SKM-1 (cell line): ENCODE measurements around the gene GPATCH4.
"Not testable (repeated sequence)": the region's sequence is repeated elsewhere in the genome, so short reads cannot be mapped to it uniquely, and the experiment has no call there.

Experiments
- DNase-seq: peaks from one replicate; lab custom pipeline; 2025; ENCODE audit not compliant: unreplicated experiment; lab: John Stamatoyannopoulos, UW

GPATCH4 gene

GRCh38 chr1:156601122-156601830 is at the start of gene GPATCH4:
Gene GPATCH4, minus strand, starts transcription at chr1:156601479.
- peak; percentile 69 for DNase-seq

DNA sequence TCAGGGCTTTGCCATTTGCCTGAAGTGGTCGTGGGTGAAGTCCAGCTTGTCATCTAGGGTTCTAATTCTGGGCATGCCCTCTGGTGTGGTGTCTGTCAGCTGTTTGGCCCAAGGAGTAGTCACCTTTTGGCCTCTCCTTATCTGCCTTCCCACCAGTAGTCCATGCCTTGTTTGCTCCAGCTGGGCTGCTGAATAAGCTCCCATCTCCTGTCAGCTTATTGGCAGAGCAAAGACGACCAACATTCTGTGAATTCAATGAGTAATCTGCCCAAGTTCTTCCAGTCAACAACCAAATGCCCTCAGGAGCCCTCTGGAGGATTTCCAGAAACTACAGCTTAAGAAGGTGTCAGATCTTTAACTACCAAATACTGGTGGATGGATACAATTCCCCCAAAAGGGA is 47.7 kb upstream of the GPATCH4 start:
- no peak for DNase-seq

DNA sequence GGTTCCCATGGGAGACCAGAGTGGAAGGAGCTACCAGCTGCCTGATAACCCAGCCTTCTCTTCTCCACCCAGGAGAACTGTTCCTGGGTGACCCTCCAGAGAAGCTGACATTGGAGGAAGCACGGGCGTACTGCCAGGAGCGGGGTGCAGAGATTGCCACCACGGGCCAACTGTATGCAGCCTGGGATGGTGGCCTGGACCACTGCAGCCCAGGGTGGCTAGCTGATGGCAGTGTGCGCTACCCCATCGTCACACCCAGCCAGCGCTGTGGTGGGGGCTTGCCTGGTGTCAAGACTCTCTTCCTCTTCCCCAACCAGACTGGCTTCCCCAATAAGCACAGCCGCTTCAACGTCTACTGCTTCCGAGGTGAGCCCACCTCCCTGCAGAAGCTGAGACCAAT is 47.2 kb upstream of the GPATCH4 start:
- DNase-seq = no peak

DNA sequence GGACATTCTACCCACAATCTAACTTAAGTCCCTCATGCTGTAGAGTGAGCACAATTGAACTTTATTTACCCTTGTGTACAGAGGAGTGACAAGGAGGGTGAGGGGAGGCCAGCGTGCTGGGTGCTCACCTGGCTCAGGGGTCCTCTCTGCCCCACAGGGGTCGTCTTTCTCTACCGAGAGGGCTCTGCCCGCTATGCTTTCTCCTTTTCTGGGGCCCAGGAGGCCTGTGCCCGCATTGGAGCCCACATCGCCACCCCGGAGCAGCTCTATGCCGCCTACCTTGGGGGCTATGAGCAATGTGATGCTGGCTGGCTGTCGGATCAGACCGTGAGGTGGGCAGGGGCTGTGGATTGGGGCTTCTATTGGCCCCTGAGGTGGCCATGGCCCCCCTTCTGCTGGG is 46.1 kb upstream of the GPATCH4 start:
- no peak for DNase-seq

GRCh38 chr1:156646738-156647211 is 45.5 kb upstream of the GPATCH4 start:
- DNase-seq = no peak

GRCh38 chr1:156645666-156646065 is 44.4 kb upstream of the GPATCH4 start:
- DNase-seq = no peak

DNA sequence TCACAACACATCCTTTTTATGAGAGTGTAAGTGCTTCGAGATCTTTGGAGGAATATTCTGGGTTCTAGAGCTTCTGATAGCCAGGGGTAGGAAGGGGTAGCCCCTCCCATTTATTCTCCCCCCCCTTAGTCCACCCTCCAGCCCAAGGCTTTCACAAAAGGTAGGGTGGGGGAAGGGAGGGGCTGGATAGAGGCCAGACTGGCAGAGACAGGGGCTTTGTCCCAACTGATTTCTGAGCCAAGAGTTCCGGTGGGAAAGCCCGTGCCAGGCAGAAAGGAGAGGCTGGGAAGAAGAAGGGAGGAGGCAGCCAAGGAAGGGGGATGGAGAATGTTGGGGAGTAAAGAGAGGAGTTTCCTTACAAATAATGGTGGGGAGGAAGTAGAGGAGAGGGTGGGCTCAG is 43.8 kb upstream of the GPATCH4 start:
- no peak for DNase-seq

GRCh38 chr1:156644640-156645039 is 43.4 kb upstream of the GPATCH4 start:
- no peak for DNase-seq

DNA sequence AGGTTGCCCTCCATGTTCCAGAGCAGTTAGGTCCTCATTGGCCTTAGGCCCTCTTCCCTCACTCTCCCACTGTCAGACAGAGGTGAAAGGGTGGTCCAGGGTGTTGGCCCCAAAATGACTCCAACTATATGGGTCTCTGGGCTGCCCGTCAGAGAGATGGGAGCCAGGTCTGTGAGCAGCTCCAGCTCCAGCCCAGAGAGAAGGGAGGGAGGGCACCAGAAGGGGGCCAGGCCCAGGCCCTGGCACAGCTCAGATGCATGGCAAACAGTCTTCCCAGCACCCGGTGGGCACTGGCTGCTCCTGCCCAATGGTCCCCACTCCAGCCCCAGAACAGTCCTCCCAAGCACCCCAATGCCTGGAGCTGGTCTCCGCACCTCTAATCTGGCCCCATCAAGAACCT is 42.9 kb upstream of the GPATCH4 start:
- no peak for DNase-seq

DNA sequence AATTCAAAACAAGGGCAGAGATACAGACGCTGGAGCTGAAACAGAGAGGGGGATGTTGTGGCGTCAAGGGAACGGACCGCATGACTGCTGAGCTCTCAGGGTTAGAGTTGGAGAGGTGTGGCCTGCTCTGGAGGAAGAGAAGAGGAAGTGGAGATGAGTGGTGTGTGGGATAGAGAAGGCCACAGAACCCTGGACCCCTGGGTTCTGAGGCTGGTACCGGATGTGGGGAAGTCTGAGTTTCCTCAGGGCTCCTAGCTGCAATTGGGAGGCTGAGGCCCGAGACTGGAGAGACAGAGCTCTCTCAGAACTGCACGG is 42.5 kb upstream of the GPATCH4 start:
- DNase-seq = no peak

GRCh38 chr1:156643049-156643777 is 41.9 kb upstream of the GPATCH4 start:
- DNase-seq = no peak

GRCh38 chr1:156642265-156643048 is 41.2 kb upstream of the GPATCH4 start:
- DNase-seq = no peak

GRCh38 chr1:156641761-156642264 is 40.5 kb upstream of the GPATCH4 start, which contains the start of gene BCAN:
Gene BCAN, plus strand, starts transcription at chr1:156642117. Its CDS starts 3,938 bp downstream, at chr1:156646055.
- DNase-seq = no peak

DNA sequence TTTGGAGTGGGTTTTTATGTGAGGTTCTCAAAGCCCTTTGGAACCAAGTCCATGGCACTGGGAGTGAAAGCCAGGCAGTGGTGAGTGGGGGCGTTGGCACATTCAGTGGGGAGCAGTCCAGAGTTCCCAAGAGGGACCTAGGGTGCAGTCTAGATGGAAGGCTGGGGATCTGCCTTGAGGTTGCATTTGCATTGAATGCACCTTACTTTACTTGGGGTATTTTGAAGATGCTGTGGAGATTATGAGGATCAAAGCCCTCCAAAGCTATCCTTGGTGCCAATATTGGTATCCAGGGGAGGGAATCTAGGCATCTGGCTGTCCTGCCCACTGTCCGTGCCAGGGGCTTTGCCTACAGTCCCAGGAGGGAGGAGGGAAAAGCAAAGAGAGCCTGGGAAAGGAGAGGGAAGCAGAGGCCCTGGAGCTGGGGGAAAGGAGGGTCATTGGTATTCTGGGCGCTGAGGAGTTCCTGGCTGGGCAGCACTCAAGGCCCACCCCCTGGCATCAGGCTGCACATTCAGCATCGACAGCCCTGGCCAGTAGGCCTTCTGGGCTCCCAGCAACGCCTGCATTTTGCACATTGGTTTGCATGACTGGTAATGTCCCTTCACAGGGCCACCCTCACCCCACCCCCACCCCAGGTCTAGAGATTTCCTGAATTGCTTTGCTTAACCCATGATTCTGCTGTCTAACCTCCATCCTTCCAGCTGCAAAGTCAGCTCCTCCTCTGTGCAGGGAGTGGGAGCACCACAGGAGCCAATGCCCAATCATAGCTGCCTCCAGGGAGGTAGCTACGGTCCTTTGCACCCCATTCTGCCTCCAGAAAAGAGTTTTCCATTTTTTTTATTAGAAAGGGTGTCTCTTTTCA is 39.8 kb upstream of the GPATCH4 start:
- no peak for DNase-seq

- DNase-seq = no peak
Measured at GRCh38 chr1:156639601-156640101, 38.4 kb upstream of the GPATCH4 start.

- no peak for DNase-seq
Measured at GRCh38 chr1:156638189-156638985, 37.1 kb upstream of the GPATCH4 start.

DNA sequence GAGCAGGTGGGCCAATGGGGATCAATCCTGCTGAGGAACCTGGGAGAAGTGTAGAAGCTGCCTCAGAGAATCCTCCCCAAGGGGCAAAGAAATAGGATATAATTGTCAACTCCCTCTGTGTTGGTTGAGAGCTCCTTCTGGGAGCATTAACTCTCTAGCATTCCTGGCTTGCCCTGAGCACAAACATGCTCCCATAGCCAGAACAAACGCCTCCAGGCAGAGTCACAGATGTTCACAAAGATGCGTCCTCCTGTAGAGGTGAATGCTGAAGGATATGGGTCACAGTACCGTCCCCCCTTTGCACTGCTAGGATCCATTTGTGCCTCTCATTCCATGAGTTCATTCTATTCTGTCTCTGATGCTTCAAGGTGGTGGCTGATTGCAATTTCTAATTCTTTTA is 31.1 kb upstream of the GPATCH4 start:
- DNase-seq = no peak

DNA sequence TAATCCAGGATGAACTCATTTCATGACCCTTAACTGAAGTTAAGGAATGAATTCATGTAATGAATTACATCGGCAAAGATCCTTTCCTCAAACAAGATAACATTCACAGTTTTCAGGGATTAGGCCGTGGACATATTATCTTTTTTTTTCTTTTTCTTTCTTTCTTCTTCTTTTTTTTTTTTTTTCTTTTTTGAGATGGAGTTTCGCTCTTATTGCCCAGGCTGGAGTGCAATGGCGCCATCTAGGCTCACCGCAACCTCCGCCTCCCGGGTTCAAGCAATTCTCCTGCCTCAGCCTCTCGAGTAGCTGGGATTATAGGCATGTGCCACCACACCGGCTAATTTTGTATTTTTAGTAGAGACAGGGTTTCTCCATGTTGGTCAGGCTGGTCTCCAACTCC is 29.9 kb upstream of the GPATCH4 start:
- DNase-seq = not testable (repeated sequence)

GRCh38 chr1:156629823-156630449 is 28.7 kb upstream of the GPATCH4 start:
- no peak for DNase-seq
